A549 (cell line): ENCODE measurements around the gene ATG4A. TPM values are rescaled to one million over a fixed set of nuclear protein-coding genes. Genes with fewer than 3 reads are reported as not detected.

Experiments
- ATAC-seq, 2 experiments: fragments of 200-7000 bp in 1 of 2; fragments of >200 bp in 1 of 2; cut with Nextera tagmentation in 1 of 2; cut with Tn5 transposase in 1 of 2; 3 replicates each; pipeline versions ENCODE4 v1.8.0 to v1.9.1; 2018 to 2020; ENCODE audit warnings: mild to moderate bottlenecking in 1 of 2, moderate library complexity in 1 of 2
- CTCF ChIA-PET: fragments of 300-600 bp; sonication (Branson Sonifier 250); formaldehyde crosslinking; extraction: SDS; loops from one replicate; lab custom pipeline; 2021; ENCODE audit warnings: antibody characterized with exemption, inconsistent platforms; lab: Yijun Ruan, JAX
- POLR2A ChIA-PET: fragments of 350-600 bp; formaldehyde crosslinking; extraction: SDS; loops from one replicate; lab custom pipeline; 2021; ENCODE audit warnings: antibody characterized with exemption, inconsistent platforms; lab: Yijun Ruan, JAX
- DNase-seq, 2 experiments: peaks; one replicate each; pipeline versions ENCODE4 v3.0.0 to v3.0.0-alpha.2; 2011 to 2016; ENCODE audit warnings: low read depth in 1 of 2, low spot score in 1 of 2
- FAIRE-seq: peaks from 2 replicates; lab custom pipeline; 2011; peaks lifted over from hg19 to GRCh38; lab: Jason Lieb, UNC
- H3K27ac ChIP-seq, 2 experiments: fragments of >200 bp; sonication (Bioruptor Twin); formaldehyde crosslinking; 3 replicates each; pipeline ENCODE4 v1.5.1; 2016 to 2017
- H3K4me1 ChIP-seq: fragments of >200 bp; sonication (Bioruptor Twin); formaldehyde crosslinking; 3 replicates; pipeline ENCODE4 v1.6.1; 2016
- H3K4me2 ChIP-seq: fragments of >200 bp; sonication (Bioruptor Twin); formaldehyde crosslinking; 3 replicates; pipeline ENCODE4 v1.6.1; 2016
- H3K4me3 ChIP-seq: fragments of >200 bp; sonication (Bioruptor Twin); formaldehyde crosslinking; 3 replicates; pipeline ENCODE4 v1.5.1; 2016
- H3K9me3 ChIP-seq: fragments of >200 bp; sonication (Bioruptor Twin); formaldehyde crosslinking; 3 replicates; pipeline ENCODE4 v1.6.1; 2016
- ATOH8 ChIP-seq: fragments of 250-450 bp; sonication (Bioruptor Pico); IDR thresholded peaks from 2 replicates; pipeline ENCODE4 v1.5.0; 2020; ENCODE audit warnings: low read depth, mild to moderate bottlenecking, moderate library complexity
- BCL3 ChIP-seq: fragments of >200 bp; sonication (Bioruptor Twin); formaldehyde crosslinking; IDR thresholded peaks from 3 replicates; pipeline ENCODE4 v1.6.1; 2016
- EHF ChIP-seq: fragments of 250-450 bp; sonication (Bioruptor Pico); IDR thresholded peaks from 2 replicates; pipeline ENCODE4 v1.5.0; 2020; ENCODE audit warnings: mild to moderate bottlenecking
- EHMT2 ChIP-seq: fragments of 200-600 bp; sonication (generic); IDR thresholded peaks from 2 replicates; pipeline ENCODE4 v1.6.1; 2016; ENCODE audit warnings: antibody characterized with exemption, low read depth, mild to moderate bottlenecking, moderate library complexity
- HES2 ChIP-seq: fragments of >200 bp; sonication (Bioruptor Twin); formaldehyde crosslinking; IDR thresholded peaks from 2 replicates; pipeline ENCODE4 v1.6.1; 2016
- HEYL ChIP-seq: fragments of 250-450 bp; sonication (Bioruptor Pico); IDR thresholded peaks from 2 replicates; pipeline ENCODE4 v1.8.0; 2021; ENCODE audit warnings: mild to moderate bottlenecking, moderate library complexity
- HMGXB4 ChIP-seq: fragments of 250-450 bp; sonication (Bioruptor Pico); IDR thresholded peaks from 2 replicates; pipeline ENCODE4 v1.5.0; 2021; ENCODE audit warnings: mild to moderate bottlenecking, moderate library complexity, borderline replicate concordance
- HOXB13 ChIP-seq: fragments of 250-450 bp; sonication (Bioruptor Pico); IDR thresholded peaks from 2 replicates; pipeline ENCODE4 v1.5.0; 2020; ENCODE audit warnings: low read depth, mild to moderate bottlenecking, moderate library complexity
- HOXB5 ChIP-seq: fragments of 250-450 bp; sonication (Bioruptor Pico); IDR thresholded peaks from 2 replicates; pipeline ENCODE4 v1.5.0; 2020; ENCODE audit warnings: mild to moderate bottlenecking, moderate library complexity
- MAZ ChIP-seq: fragments of 150-350 bp; IDR thresholded peaks from 2 replicates; pipeline ENCODE4 v1.6.1; 2014; ENCODE audit warnings: antibody characterized with exemption, low read depth, low read length, borderline replicate concordance
- NR3C1 ChIP-seq: fragments of >200 bp; sonication (Bioruptor Twin); formaldehyde crosslinking; IDR thresholded peaks from 3 replicates; pipeline ENCODE4 v1.6.1; 2017
- POLR2A ChIP-seq: IDR thresholded peaks from 2 replicates; pipeline ENCODE4 v1.6.1; 2012; ENCODE audit warnings: mild to moderate bottlenecking, low read length
- RARB ChIP-seq: fragments of 250-450 bp; sonication (Bioruptor Pico); IDR thresholded peaks from 2 replicates; pipeline ENCODE4 v1.8.0; 2021; ENCODE audit warnings: mild to moderate bottlenecking, moderate library complexity
- RCOR1 ChIP-seq: fragments of 150-350 bp; IDR thresholded peaks from 2 replicates; pipeline ENCODE4 v1.6.1; 2014; ENCODE audit warnings: antibody characterized with exemption, low read length, low read depth
- SREBF2 ChIP-seq: fragments of 450-650 bp; IDR thresholded peaks from 2 replicates; pipeline ENCODE4 v1.6.1; 2014; ENCODE audit warnings: mild to moderate bottlenecking, moderate library complexity
- ZSCAN20 ChIP-seq: fragments of 250-450 bp; sonication (Bioruptor Pico); IDR thresholded peaks from 2 replicates; pipeline ENCODE4 v1.8.0; 2022; ENCODE audit warnings: mild to moderate bottlenecking, moderate library complexity
- WGBS: methylation state at CpG from one replicate; pipeline ENCODE4 v1.1.6; 2017; ENCODE audit errors: missing lambda C conversion rate; 5-methylcytosine and 5-hydroxymethylcytosine counted together
- polyA plus RNA-seq, 4 experiments: library from polyadenylated mRNA; depleted of rRNA in 3 of 4; stranded (reverse); fragments of >200 nt; fragmentation: RNase III in 1 of 4; extraction: RNeasy Plus Mini Kit Qiagen cat#74134 plus additional on column Dnase treatment in 1 of 4; gene quantifications; 2 replicates in 3 of 4; 3 replicates in 1 of 4; pipeline ENCODE4 v1.2.3, GENCODE V29; 2011 to 2017
- TF ChIP-seq, protein P1 (sequence below): fragments of 450-650 bp; IDR thresholded peaks from 2 replicates; pipeline ENCODE4 v1.6.1; 2014; ENCODE audit warnings: antibody characterized with exemption

Gene ATG4A
- polyA plus RNA-seq, 2 of the 4 experiments (the other 2 are of a cell fraction), result 6.7 to 14.3 TPM

DNA sequence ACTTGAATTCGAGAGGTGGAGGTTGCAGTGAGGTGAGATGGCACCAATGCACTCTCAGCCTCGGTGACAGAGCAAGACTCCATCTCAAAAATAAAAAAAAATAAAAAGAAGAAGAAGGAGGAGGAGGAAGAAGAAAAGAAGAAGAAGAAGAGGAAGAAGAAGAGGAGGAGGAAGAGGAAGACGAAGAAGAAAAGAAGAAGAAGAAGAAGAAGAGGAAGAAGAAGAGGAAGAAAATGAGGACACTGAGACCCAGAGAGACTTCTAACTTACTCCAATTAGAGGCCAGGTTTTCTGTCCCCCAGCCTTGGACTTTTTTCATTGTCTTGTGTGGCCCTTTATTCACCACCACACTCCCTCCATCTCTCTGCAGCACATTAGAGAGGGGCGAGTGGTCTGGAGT is 70.7 kb downstream of the ATG4A start:
- ChIA-PET CTCF (interaction anchor here (1.5 kb wide), 1 partner anchor 62 kb away, joined by 3 read pairs; no protein-coding TSS in a partner anchor), POLR2A (no interaction called here)
- Histone ChIP-seq H3K4me3 (no peak overlapping the region), H3K27ac (no peak overlapping the region), H3K9me3 (no peaks in the 10 kb centered on the region), H3K4me1 (peaks cover 9% of the 10 kb centered on the region), H3K4me2 (no peak overlapping the region)
- TF ChIP-seq EHMT2 (no peak), EHF (no peak), HEYL (CRISPR knock-in tag) (no peak), MAZ (no peak)
- TF ChIP-seq, protein P1, sequence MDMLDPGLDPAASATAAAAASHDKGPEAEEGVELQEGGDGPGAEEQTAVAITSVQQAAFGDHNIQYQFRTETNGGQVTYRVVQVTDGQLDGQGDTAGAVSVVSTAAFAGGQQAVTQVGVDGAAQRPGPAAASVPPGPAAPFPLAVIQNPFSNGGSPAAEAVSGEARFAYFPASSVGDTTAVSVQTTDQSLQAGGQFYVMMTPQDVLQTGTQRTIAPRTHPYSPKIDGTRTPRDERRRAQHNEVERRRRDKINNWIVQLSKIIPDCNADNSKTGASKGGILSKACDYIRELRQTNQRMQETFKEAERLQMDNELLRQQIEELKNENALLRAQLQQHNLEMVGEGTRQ, result no peak
- ATAC-seq (no peak), DNase-seq (no peak), FAIRE-seq (no peak)
- WGBS, result 64% methylated on average over 4 of the region's 4 CpGs

DNA sequence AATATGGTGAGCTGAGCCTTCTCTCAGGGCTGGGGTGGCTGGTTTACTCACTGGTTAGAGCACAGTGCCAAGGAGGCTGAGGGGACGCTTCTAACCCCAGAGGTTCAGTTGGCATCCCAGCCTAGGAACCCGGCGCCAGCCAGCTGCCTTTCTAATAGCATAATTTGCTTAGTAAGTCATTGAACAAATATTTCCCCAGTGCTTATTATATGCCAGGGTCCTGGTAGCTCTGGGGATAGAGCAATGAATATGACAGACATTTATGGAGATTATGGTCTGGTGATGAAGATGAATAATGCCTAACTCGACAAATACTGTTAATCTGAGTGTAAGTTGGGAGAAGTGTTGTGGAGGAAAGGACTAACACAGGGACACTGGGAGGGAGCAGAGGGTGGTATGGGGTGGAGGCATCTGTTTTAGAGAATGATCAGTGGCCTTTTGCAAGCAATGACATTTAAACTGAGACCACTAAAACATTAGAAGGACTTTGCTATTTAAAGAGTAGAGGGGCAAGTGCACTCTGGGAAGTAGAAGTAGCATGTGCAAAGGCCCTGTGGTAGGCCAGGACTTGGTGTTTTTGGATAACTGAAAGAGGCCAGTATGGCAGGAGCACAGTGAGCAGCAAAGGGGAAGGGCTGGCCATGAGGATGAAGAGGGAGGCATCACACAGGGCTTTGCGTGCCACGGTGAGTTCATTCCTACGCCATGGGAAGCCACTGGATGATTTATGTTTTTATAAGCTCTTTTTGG is 71.9 kb downstream of the ATG4A start:
- POLR2A ChIA-PET, result no interaction called here
- Histone ChIP-seq H3K9me3 (no peaks in the 10 kb centered on the region), H3K27ac (no peak overlapping the region), H3K4me3 (no peak overlapping the region), H3K4me1 (peaks cover 19% of the 10 kb centered on the region), H3K4me2 (no peak overlapping the region)
- DNase-seq (no peak), FAIRE-seq (no peak), ATAC-seq (no peak)
- CTCF ChIA-PET, result interaction anchor here (1.0 to 2.0 kb wide), 3 partner anchors 10 to 19 kb away, joined by 3 to 5 read pairs (median 3); no protein-coding TSS in a partner anchor
- no peak for TF ChIP-seq HMGXB4 (CRISPR knock-in tag)
- no peak for TF ChIP-seq EHF
- no peak for TF ChIP-seq HOXB13
- no peak for TF ChIP-seq ZSCAN20 (CRISPR knock-in tag)
- no peak for TF ChIP-seq POLR2A
- no peak for TF ChIP-seq RARB (CRISPR knock-in tag)
- TF ChIP-seq HES2, result no peak
- no peak for TF ChIP-seq SREBF2
- no peak for TF ChIP-seq ATOH8 (CRISPR knock-in tag)
- TF ChIP-seq BCL3, result no peak
- no peak for TF ChIP-seq HOXB5 (CRISPR knock-in tag)
- no peak for TF ChIP-seq RCOR1
- TF ChIP-seq NR3C1, result no peak
- 55% methylated on average over 6 of the region's 7 CpGs for WGBS
